SK-N-SH (cell line): ENCODE measurements around the gene DUS2.

Experiments
- CHD2 ChIP-seq: fragments of 150-350 bp; IDR thresholded peaks from 2 replicates; pipeline ENCODE4 v1.6.1; 2018; ENCODE audit warnings: low read length; ENCODE audit not compliant: partially characterized antibody
- CTCF ChIP-seq: fragments of 200-600 bp; sonication (generic); IDR thresholded peaks from 2 replicates; pipeline ENCODE4 v1.6.1; 2017; ENCODE audit warnings: antibody characterized with exemption, mild to moderate bottlenecking, moderate library complexity
- GATA2 ChIP-seq: sonication (generic); formaldehyde crosslinking; IDR thresholded peaks from 2 replicates; pipeline ENCODE4 v1.5.0; 2020; ENCODE audit warnings: mild to moderate bottlenecking, missing genetic modification reagents
- JUND ChIP-seq: IDR thresholded peaks from 2 replicates; pipeline ENCODE4 v1.4.0; 2012
- POLR2AphosphoS5 ChIP-seq: IDR thresholded peaks from 2 replicates; pipeline ENCODE4 v1.6.1; 2012; ENCODE audit warnings: low read depth, low read length
- RAD21 ChIP-seq: IDR thresholded peaks from 2 replicates; pipeline ENCODE4 v1.6.1; 2012; ENCODE audit warnings: mild to moderate bottlenecking, low read length

- TF ChIP-seq CTCF (no peak), RAD21 (no peak), GATA2 (CRISPR knock-in tag) (no peak), JUND (no peak), CHD2 (no peak), POLR2AphosphoS5 (no peak)
Measured at GRCh38 chr16:68037841-68038597, 14.9 kb downstream of the DUS2 start.
